Skeletal muscle tissue (tissue), 4 donors: Measurements from ENCODE around the gene MBNL1. TPM values are rescaled to one million over a fixed set of nuclear protein-coding genes. Genes with fewer than 3 reads are reported as not detected.
"Not testable (repeated sequence)": the region's sequence is repeated elsewhere in the genome, so short reads cannot be mapped to it uniquely, and the experiment has no call there.

ENCODE experiments used
- H3K27ac ChIP-seq: one replicate; pipeline ENCODE4 v1.7.0; 2013; ENCODE audit warnings: mild to moderate bottlenecking, low read depth, low read length, inconsistent platforms
- H3K27me3 ChIP-seq, 3 donors: one replicate each; pipeline ENCODE4 v1.7.0; 2013; ENCODE audit warnings: low read length in 3 of 3; ENCODE audit not compliant: control insufficient read depth in 3 of 3, insufficient read depth in 3 of 3
- H3K36me3 ChIP-seq, 3 donors: one replicate each; pipeline ENCODE4 v1.7.0; 2013; ENCODE audit warnings: low read length in 3 of 3; ENCODE audit not compliant: control insufficient read depth in 3 of 3, insufficient read depth in 3 of 3
- H3K4me1 ChIP-seq, 3 donors: one replicate each; pipeline ENCODE4 v1.7.0; 2013; ENCODE audit warnings: low read length in 3 of 3, mild to moderate bottlenecking in 3 of 3; ENCODE audit not compliant: control insufficient read depth in 3 of 3, insufficient read depth in 3 of 3
- H3K4me3 ChIP-seq, 3 donors: one replicate each; pipeline ENCODE4 v1.7.0; 2013; ENCODE audit warnings: low read length in 3 of 3
- H3K9ac ChIP-seq, 3 donors: one replicate each; pipeline ENCODE4 v1.7.0; 2013; ENCODE audit warnings: low read length in 3 of 3, mild to moderate bottlenecking in 3 of 3, moderate library complexity in 2 of 3, low read depth in 1 of 3
- H3K9me3 ChIP-seq, 3 donors: one replicate each; pipeline ENCODE4 v1.7.0; 2013; ENCODE audit warnings: low read length in 3 of 3; ENCODE audit not compliant: control insufficient read depth in 3 of 3
- total RNA-seq: library from RNA; depleted of rRNA; stranded (reverse); fragments of >200 nt; gene quantifications from one replicate; pipeline ENCODE4 v1.2.3, GENCODE V29; 2014
- donor health status: Osteomylitis.

Gene MBNL1
- total RNA-seq, 1 donor from 2014 or later: 76.7 TPM

GRCh38 chr3:152438181-152438580 is 169.5 kb downstream of the MBNL1 start:
- Histone ChIP-seq H3K4me3 (no peak overlapping the region), H3K4me1 (peaks cover 10 to 18% (median 17%) of the 10 kb centered on the region in 3 donors), H3K36me3 (peaks cover under 1 to 8% (median 2%) of the 10 kb centered on the region in 3 donors), H3K9ac (no peak overlapping the region), H3K27ac (no peak overlapping the region), H3K9me3 (no peaks in the 10 kb centered on the region), H3K27me3 (no peaks in the 10 kb centered on the region)

GRCh38 chr3:152438706-152439105 is 170.0 kb downstream of the MBNL1 start:
- no peak overlapping the region for H3K27ac ChIP-seq
- no peak overlapping the region for H3K9ac ChIP-seq
- H3K9me3 ChIP-seq: no peaks in the 10 kb centered on the region
- H3K4me1 ChIP-seq: peaks cover 10 to 22% (median 18%) of the 10 kb centered on the region in 3 donors
- no peak overlapping the region for H3K4me3 ChIP-seq
- H3K36me3 ChIP-seq: peaks cover 0 to 7% (median 1%) of the 10 kb centered on the region in 3 donors
- H3K27me3 ChIP-seq: no peaks in the 10 kb centered on the region

- not testable (repeated sequence) for H3K27me3 ChIP-seq, H3K4me3 ChIP-seq, H3K9ac ChIP-seq, H3K9me3 ChIP-seq, H3K36me3 ChIP-seq, H3K27ac ChIP-seq
- peaks cover 10 to 32% (median 23%) of the 10 kb centered on the region in 3 donors for H3K4me1 ChIP-seq
These were observed 171.5 kb downstream of the MBNL1 start for GRCh38 chr3:152440243-152440642.

- no peaks in the 10 kb centered on the region for H3K9me3 ChIP-seq
- H3K4me3 ChIP-seq: no peak overlapping the region
- H3K27me3 ChIP-seq: no peaks in the 10 kb centered on the region
- H3K4me1 ChIP-seq: peaks cover 4 to 27% (median 13%) of the 10 kb centered on the region in 3 donors
- H3K27ac ChIP-seq: no peak overlapping the region
- H3K9ac ChIP-seq: peak overlapping the region in 1 of 3 donors; percentile 44
- peaks cover 0 to 22% (median 3%) of the 10 kb centered on the region in 3 donors for H3K36me3 ChIP-seq
These were observed 174.7 kb downstream of the MBNL1 start for GRCh38 chr3:152443212-152444023.

DNA sequence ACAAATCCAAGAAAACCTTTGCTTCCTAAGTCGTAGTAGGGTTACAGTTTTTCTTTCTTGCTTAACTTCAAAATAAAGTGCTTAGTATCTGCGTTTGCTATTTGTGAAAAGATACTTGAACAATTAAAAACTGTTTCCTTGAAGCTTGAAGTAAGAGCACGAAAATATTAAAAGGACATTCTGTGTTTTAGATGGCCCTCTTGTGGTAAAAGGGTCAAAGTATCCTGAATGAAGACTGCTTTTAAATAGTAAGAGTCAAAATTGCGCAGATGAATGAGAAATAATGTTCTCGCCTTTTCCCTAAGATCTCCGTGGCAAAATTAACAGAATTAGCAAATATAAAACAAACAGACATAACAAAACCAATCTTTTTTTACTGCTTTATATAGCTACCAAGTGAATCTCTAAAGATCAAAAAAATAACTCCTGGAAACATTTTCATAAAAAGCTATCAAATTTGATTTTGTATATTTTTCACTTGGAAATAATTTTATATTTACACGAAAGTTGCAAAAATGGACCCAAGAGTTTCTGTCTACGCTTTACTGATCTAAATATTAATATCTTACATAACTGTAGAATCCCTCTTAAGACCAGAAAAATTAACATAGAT is 175.4 kb downstream of the MBNL1 start:
- Histone ChIP-seq H3K4me3 (no peak overlapping the region), H3K27ac (no peak overlapping the region), H3K27me3 (no peaks in the 10 kb centered on the region), H3K9ac (peak overlapping the region in 1 of 3 donors; percentile 58), H3K36me3 (peaks cover 0 to 22% (median 3%) of the 10 kb centered on the region in 3 donors), H3K9me3 (no peaks in the 10 kb centered on the region), H3K4me1 (peaks cover 4 to 27% (median 12%) of the 10 kb centered on the region in 3 donors)

- Histone ChIP-seq H3K9me3 (no peaks in the 10 kb centered on the region), H3K4me1 (peaks cover 4 to 27% (median 12%) of the 10 kb centered on the region in 3 donors), H3K27me3 (no peaks in the 10 kb centered on the region), H3K4me3 (no peak overlapping the region), H3K9ac (no peak overlapping the region), H3K36me3 (peaks cover 1 to 26% (median 3%) of the 10 kb centered on the region in 3 donors), H3K27ac (no peak overlapping the region)
These were observed 176.5 kb downstream of the MBNL1 start for GRCh38 chr3:152445212-152445611.

DNA sequence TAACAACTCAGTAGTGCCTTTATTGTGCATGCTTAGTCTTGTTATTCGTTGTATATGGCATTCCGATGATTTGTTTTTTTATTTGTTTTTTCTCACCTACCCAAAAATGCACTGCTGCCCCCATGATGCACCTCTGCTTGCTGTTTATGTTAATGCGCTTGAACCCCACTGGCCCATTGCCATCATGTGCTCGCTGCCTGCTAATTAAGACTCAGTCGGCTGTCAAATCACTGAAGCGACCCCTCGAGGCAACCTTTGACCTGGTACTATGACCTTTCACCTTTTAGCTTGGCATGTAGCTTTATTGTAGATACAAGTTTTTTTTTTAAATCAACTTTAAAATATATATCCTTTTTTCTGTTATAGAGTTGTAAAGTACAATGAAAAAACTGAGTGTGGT is 177.8 kb downstream of the MBNL1 start:
- Histone ChIP-seq H3K9me3 (no peaks in the 10 kb centered on the region), H3K4me3 (no peak overlapping the region), H3K36me3 (peaks cover 6 to 35% (median 11%) of the 10 kb centered on the region in 3 donors), H3K27me3 (no peaks in the 10 kb centered on the region), H3K9ac (no peak overlapping the region), H3K4me1 (peaks cover 4 to 27% (median 15%) of the 10 kb centered on the region in 3 donors), H3K27ac (no peak overlapping the region)

- Histone ChIP-seq H3K4me3 (no peak overlapping the region), H3K27me3 (no peaks in the 10 kb centered on the region), H3K9ac (no peak overlapping the region), H3K4me1 (peaks cover 4 to 27% (median 19%) of the 10 kb centered on the region in 3 donors), H3K9me3 (no peaks in the 10 kb centered on the region), H3K27ac (no peak overlapping the region), H3K36me3 (peaks cover 9 to 39% (median 17%) of the 10 kb centered on the region in 3 donors)
These were observed 178.8 kb downstream of the MBNL1 start for GRCh38 chr3:152447511-152447910.

GRCh38 chr3:152448091-152448490 is 179.4 kb downstream of the MBNL1 start:
- H3K9me3 ChIP-seq: no peaks in the 10 kb centered on the region
- H3K36me3 ChIP-seq: peaks cover 10 to 39% (median 18%) of the 10 kb centered on the region in 3 donors
- H3K4me1 ChIP-seq: peaks cover 4 to 23% (median 20%) of the 10 kb centered on the region in 3 donors
- no peak overlapping the region for H3K4me3 ChIP-seq
- no peaks in the 10 kb centered on the region for H3K27me3 ChIP-seq
- no peak overlapping the region for H3K9ac ChIP-seq
- no peak overlapping the region for H3K27ac ChIP-seq

DNA sequence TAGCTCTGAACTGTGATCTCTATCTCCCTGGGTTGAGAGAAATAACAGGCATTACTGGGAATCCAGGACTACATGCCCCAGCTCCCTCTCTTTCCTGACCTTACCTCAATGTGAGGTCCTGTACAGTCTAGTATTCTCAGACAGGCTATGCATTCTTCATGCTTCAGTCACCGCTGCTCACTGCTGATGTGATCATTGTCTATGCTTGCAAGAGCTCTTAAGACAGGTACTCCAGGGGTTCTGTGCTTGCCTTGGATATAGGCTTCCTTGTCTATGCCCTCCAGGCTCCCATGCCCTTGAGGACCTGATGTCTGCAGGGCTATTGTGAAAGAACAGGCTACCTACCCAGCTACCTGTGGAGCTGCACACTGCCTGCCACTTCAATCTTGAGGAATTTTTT is 183.6 kb downstream of the MBNL1 start:
- H3K27me3 ChIP-seq: no peaks in the 10 kb centered on the region
- no peak overlapping the region for H3K9ac ChIP-seq
- H3K4me1 ChIP-seq: peaks cover 0 to 8% (median 1%) of the 10 kb centered on the region in 3 donors
- peaks cover 15 to 33% (median 31%) of the 10 kb centered on the region in 3 donors for H3K36me3 ChIP-seq
- H3K9me3 ChIP-seq: no peaks in the 10 kb centered on the region
- H3K27ac ChIP-seq: no peak overlapping the region
- no peak overlapping the region for H3K4me3 ChIP-seq
